ENCODE measurements around the gene ITGA8. TPM values are rescaled to one million over a fixed set of nuclear protein-coding genes. Genes with fewer than 3 reads are reported as not detected.

The ITGA8 gene
- total RNA-seq, 4 donors from 2014 or later = 9.4 to 64.8 (median 28.1) TPM

DNA sequence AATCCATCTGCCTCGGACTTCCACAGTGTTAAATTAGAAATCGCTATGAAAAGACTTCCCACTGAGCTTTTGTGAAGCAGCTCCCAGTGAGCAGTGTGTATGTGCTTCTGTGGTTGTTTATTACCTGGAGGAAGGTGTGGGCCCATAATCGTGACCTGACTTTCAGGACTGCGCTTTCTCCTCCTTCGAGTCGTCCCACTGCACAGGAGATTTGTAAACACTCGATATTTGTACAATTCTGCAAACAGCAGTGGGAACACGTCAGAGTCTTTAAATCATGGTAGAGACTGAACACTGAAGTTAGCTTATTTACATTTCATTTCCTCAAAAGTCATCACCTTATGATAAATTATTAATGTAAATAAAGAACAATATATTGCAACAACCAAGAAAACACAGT is 171.4 kb downstream of the ITGA8 start:
- Histone ChIP-seq H3K9me3 (no peaks in the 10 kb centered on the region), H3K27ac (no peak overlapping the region), H3K4me1 (no peaks in the 10 kb centered on the region), H3K36me3 (no peaks in the 10 kb centered on the region), H3K27me3 (no peaks in the 10 kb centered on the region), H3K4me3 (no peak overlapping the region)
- TF ChIP-seq, protein P1, sequence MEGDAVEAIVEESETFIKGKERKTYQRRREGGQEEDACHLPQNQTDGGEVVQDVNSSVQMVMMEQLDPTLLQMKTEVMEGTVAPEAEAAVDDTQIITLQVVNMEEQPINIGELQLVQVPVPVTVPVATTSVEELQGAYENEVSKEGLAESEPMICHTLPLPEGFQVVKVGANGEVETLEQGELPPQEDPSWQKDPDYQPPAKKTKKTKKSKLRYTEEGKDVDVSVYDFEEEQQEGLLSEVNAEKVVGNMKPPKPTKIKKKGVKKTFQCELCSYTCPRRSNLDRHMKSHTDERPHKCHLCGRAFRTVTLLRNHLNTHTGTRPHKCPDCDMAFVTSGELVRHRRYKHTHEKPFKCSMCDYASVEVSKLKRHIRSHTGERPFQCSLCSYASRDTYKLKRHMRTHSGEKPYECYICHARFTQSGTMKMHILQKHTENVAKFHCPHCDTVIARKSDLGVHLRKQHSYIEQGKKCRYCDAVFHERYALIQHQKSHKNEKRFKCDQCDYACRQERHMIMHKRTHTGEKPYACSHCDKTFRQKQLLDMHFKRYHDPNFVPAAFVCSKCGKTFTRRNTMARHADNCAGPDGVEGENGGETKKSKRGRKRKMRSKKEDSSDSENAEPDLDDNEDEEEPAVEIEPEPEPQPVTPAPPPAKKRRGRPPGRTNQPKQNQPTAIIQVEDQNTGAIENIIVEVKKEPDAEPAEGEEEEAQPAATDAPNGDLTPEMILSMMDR (IDR thresholded peaks at IDR 0.05) = no peak
- TF ChIP-seq POLR2A (IDR thresholded peaks at IDR 0.05) = no peak
- no peak for DNase-seq
- intact Hi-C loops (cut with DNase I; ENCODE audit: low total_unique reads) = no loop called here

DNA sequence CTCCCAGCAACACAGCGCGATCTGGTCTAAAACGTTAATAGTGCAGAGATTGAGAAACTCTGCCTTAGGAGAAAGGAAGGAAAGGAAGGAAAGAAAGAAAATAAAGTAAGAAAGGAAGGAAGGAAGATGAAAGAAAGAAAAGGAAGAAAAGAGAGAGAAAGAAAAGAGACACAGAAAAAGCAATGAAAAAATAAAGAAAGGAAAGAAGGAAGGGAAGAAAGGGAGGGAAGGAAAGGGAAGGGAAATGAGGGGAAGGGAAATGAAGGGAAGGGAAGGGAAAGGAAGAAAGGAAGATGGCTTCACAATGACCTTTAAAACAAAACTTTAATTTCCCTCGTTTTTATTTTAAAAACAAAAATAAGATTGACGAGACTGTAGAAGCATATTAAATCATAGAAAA is 173.1 kb downstream of the ITGA8 start:
- H3K36me3 ChIP-seq = no peaks in the 10 kb centered on the region
- DNase-seq = no peak
- H3K27me3 ChIP-seq = no peaks in the 10 kb centered on the region
- H3K4me1 ChIP-seq = no peaks in the 10 kb centered on the region
- H3K4me3 ChIP-seq = no peak overlapping the region
- TF ChIP-seq, protein P1 (IDR thresholded peaks at IDR 0.05) = no peak
- TF ChIP-seq POLR2A (IDR thresholded peaks at IDR 0.05) = no peak
- no peak overlapping the region for H3K27ac ChIP-seq
- no peaks in the 10 kb centered on the region for H3K9me3 ChIP-seq
- intact Hi-C loops (cut with DNase I; ENCODE audit: low total_unique reads) = no loop called here

GRCh38 chr10:15545884-15546283 is 173.8 kb downstream of the ITGA8 start:
- Histone ChIP-seq H3K9me3 (no peaks in the 10 kb centered on the region), H3K36me3 (no peaks in the 10 kb centered on the region), H3K27me3 (no peaks in the 10 kb centered on the region), H3K27ac (no peak overlapping the region), H3K4me1 (no peaks in the 10 kb centered on the region), H3K4me3 (no peak overlapping the region)
- TF ChIP-seq, protein P1 (IDR thresholded peaks at IDR 0.05) = no peak
- no peak for TF ChIP-seq POLR2A (IDR thresholded peaks at IDR 0.05)
- intact Hi-C loops (cut with DNase I; ENCODE audit: low total_unique reads) = no loop called here
- DNase-seq = no peak

DNA sequence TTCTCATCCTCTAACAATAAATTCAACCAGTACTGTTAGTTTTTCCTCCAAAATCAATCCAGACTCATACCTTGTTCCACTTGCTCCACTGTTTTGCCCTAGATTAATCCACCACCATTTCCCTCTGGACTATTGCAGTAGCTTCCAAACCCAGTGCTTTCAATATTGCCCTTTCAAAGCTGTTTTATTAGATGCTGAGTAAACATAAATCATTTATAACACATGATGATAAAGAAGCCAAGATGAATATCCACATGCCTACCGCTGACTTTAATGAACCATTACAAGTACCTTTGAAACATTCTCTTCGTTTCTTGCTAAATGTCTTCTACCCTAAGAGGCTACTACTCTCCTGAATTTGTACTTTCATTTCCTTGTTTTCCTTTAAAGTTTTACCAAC is 174.5 kb downstream of the ITGA8 start:
- no peaks in the 10 kb centered on the region for H3K9me3 ChIP-seq
- no peaks in the 10 kb centered on the region for H3K36me3 ChIP-seq
- no peak overlapping the region for H3K27ac ChIP-seq
- no peak for DNase-seq
- H3K27me3 ChIP-seq = no peaks in the 10 kb centered on the region
- H3K4me3 ChIP-seq = no peak overlapping the region
- intact Hi-C loops (cut with DNase I; ENCODE audit: low total_unique reads) = no loop called here
- no peaks in the 10 kb centered on the region for H3K4me1 ChIP-seq
- TF ChIP-seq, protein P1 (IDR thresholded peaks at IDR 0.05) = no peak
- no peak for TF ChIP-seq POLR2A (IDR thresholded peaks at IDR 0.05)

- TF ChIP-seq, protein P1 (IDR thresholded peaks at IDR 0.05) = no peak
- no peak for TF ChIP-seq POLR2A (IDR thresholded peaks at IDR 0.05)
- DNase-seq = no peak
- Histone ChIP-seq H3K4me3 (no peak overlapping the region), H3K27ac (no peak overlapping the region), H3K4me1 (no peaks in the 10 kb centered on the region), H3K9me3 (no peaks in the 10 kb centered on the region), H3K27me3 (no peaks in the 10 kb centered on the region), H3K36me3 (no peaks in the 10 kb centered on the region)
- intact Hi-C loops (cut with DNase I; ENCODE audit: low total_unique reads) = no loop called here
Observed at GRCh38 chr10:15543994-15544393, 175.7 kb downstream of the ITGA8 start.
